Measurements from ENCODE around the gene POFUT2.

POFUT2 gene

DNA sequence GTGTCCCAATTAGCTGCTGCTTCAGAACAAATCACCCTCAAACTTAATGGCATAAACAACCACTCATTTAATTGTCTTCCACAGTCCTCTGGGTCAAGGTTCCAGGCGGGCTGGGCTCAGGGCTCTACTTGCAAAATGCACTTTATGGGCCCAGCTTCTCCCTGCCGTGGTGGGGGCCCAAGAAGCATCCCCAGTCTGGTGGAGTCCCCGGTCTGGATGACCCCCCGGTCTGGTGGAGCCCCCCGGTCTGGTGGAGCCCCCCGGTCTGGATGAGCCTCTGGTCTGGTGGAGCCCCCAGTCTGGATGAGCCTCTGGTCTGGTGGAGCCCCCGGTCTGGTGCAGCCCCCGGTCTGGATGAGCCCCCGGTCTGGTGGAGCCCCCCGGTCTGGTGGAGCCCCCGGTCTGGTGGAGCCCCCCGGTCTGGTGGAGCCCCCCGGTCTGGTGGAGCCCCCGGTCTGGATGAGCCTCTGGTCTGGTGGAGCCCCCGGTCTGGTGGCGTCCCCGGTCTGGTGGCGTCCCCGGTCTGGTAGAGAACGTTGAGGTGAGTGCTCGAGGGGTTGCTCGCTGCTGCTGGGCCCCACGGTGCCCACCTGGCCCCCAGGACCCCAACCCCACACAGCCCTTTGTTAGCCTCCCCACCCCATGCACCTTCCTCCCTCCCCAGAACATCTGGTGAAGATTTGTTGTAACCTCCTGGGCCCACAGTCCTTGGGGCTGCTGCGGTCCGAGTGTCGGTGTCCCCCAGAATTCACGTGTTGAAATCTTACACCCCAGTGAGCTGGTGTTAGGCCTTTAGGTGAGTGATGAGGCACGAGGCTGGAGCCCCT is 33.8 kb downstream of the POFUT2 start (continued):
- TF ChIP-seq, protein P1, sequence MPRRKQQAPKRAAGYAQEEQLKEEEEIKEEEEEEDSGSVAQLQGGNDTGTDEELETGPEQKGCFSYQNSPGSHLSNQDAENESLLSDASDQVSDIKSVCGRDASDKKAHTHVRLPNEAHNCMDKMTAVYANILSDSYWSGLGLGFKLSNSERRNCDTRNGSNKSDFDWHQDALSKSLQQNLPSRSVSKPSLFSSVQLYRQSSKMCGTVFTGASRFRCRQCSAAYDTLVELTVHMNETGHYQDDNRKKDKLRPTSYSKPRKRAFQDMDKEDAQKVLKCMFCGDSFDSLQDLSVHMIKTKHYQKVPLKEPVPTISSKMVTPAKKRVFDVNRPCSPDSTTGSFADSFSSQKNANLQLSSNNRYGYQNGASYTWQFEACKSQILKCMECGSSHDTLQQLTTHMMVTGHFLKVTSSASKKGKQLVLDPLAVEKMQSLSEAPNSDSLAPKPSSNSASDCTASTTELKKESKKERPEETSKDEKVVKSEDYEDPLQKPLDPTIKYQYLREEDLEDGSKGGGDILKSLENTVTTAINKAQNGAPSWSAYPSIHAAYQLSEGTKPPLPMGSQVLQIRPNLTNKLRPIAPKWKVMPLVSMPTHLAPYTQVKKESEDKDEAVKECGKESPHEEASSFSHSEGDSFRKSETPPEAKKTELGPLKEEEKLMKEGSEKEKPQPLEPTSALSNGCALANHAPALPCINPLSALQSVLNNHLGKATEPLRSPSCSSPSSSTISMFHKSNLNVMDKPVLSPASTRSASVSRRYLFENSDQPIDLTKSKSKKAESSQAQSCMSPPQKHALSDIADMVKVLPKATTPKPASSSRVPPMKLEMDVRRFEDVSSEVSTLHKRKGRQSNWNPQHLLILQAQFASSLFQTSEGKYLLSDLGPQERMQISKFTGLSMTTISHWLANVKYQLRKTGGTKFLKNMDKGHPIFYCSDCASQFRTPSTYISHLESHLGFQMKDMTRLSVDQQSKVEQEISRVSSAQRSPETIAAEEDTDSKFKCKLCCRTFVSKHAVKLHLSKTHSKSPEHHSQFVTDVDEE (CRISPR knock-in tag; IDR thresholded peaks at IDR 0.05) = no peak
- TF ChIP-seq, protein P2, sequence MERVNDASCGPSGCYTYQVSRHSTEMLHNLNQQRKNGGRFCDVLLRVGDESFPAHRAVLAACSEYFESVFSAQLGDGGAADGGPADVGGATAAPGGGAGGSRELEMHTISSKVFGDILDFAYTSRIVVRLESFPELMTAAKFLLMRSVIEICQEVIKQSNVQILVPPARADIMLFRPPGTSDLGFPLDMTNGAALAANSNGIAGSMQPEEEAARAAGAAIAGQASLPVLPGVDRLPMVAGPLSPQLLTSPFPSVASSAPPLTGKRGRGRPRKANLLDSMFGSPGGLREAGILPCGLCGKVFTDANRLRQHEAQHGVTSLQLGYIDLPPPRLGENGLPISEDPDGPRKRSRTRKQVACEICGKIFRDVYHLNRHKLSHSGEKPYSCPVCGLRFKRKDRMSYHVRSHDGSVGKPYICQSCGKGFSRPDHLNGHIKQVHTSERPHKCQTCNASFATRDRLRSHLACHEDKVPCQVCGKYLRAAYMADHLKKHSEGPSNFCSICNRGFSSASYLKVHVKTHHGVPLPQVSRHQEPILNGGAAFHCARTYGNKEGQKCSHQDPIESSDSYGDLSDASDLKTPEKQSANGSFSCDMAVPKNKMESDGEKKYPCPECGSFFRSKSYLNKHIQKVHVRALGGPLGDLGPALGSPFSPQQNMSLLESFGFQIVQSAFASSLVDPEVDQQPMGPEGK (CRISPR knock-in tag; IDR thresholded peaks at IDR 0.05; ENCODE audit: borderline replicate concordance) = no peak
- no peak for TF ChIP-seq TOX (CRISPR knock-in tag; IDR thresholded peaks at IDR 0.05; ENCODE audit: borderline replicate concordance)
- no peak for TF ChIP-seq ZNF565 (CRISPR knock-in tag; conservative IDR thresholded peaks at IDR 0.05; ENCODE audit: low read depth)
- no peak for TF ChIP-seq ARNTL (CRISPR knock-in tag; IDR thresholded peaks at IDR 0.05; ENCODE audit: borderline replicate concordance, low read depth)

DNA sequence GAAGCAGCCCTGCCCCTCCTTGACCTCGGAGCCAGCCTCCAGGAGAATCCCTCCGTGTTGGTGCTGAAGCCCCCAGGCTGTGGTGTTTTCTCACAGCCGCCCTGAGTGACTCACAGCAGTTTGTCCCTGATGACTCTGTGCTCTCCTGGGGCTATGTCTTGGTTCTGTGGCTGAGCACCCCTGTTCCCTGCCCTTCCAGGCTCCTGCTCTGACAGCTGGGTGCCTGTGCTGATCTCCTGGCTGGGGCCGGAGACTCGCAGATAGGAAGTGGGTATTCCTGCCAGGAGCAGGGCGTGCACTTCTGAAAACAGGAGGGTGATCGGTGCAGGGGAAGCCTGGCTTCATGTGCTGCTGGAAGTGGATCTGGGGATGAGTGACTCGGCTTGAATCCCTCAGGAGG is 34.5 kb downstream of the POFUT2 start:
- TF ChIP-seq, protein P3, sequence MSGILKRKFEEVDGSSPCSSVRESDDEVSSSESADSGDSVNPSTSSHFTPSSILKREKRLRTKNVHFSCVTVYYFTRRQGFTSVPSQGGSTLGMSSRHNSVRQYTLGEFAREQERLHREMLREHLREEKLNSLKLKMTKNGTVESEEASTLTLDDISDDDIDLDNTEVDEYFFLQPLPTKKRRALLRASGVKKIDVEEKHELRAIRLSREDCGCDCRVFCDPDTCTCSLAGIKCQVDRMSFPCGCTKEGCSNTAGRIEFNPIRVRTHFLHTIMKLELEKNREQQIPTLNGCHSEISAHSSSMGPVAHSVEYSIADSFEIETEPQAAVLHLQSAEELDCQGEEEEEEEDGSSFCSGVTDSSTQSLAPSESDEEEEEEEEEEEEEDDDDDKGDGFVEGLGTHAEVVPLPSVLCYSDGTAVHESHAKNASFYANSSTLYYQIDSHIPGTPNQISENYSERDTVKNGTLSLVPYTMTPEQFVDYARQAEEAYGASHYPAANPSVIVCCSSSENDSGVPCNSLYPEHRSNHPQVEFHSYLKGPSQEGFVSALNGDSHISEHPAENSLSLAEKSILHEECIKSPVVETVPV (CRISPR knock-in tag; IDR thresholded peaks at IDR 0.05) = no peak
- TF ChIP-seq PPARA (CRISPR knock-in tag; IDR thresholded peaks at IDR 0.05; ENCODE audit: borderline replicate concordance) = no peak
- TF ChIP-seq, protein P2 (CRISPR knock-in tag; IDR thresholded peaks at IDR 0.05; ENCODE audit: borderline replicate concordance) = no peak
- TF ChIP-seq, protein P4, sequence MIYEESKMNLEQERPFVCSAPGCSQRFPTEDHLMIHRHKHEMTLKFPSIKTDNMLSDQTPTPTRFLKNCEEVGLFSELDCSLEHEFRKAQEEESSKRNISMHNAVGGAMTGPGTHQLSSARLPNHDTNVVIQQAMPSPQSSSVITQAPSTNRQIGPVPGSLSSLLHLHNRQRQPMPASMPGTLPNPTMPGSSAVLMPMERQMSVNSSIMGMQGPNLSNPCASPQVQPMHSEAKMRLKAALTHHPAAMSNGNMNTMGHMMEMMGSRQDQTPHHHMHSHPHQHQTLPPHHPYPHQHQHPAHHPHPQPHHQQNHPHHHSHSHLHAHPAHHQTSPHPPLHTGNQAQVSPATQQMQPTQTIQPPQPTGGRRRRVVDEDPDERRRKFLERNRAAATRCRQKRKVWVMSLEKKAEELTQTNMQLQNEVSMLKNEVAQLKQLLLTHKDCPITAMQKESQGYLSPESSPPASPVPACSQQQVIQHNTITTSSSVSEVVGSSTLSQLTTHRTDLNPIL (CRISPR knock-in tag; IDR thresholded peaks at IDR 0.05; ENCODE audit: low read depth) = no peak
- peak; percentile 12; the same call in 1 of the 3 replicates for ATAC-seq

DNA sequence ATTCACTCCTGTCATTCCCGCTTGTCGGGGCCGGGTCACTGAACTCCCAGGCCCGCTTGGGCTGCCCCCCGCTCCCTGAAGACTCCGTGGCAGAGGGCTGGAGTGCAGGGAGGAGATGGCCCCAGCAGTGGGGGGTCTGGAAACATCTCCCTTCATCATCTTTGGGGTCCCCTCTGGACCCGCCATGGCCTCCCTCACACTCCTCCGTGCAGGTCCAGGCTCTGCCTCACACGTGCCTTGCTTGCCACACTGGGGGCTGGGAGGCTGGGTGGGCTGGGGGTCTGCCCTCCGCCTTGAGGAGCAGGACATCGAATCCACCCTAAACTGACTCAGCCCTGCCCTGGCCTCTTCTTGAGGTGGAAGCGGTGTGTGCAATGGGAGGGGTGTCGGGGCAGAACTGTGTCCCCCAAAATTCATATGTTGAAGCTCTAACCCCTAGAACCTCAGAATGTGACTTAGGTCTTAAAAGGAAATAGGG is 35.2 kb downstream of the POFUT2 start:
- TF ChIP-seq, protein P1 (CRISPR knock-in tag; IDR thresholded peaks at IDR 0.05) = no peak
- no peak for TF ChIP-seq ARNTL (CRISPR knock-in tag; IDR thresholded peaks at IDR 0.05; ENCODE audit: borderline replicate concordance, low read depth)
- no peak for TF ChIP-seq TOX (CRISPR knock-in tag; IDR thresholded peaks at IDR 0.05; ENCODE audit: borderline replicate concordance)
- TF ChIP-seq RARB (CRISPR knock-in tag; IDR thresholded peaks at IDR 0.05) = no peak
- no peak for TF ChIP-seq OSR1 (CRISPR knock-in tag; IDR thresholded peaks at IDR 0.05)
- TF ChIP-seq ZNF70 (CRISPR knock-in tag; IDR thresholded peaks at IDR 0.05) = no peak
- no peak for TF ChIP-seq ZNF8 (CRISPR knock-in tag; IDR thresholded peaks at IDR 0.05)
- TF ChIP-seq ZFP3 (CRISPR knock-in tag; IDR thresholded peaks at IDR 0.05) = no peak
- TF ChIP-seq, protein P4 (CRISPR knock-in tag; IDR thresholded peaks at IDR 0.05; ENCODE audit: low read depth) = no peak
- no peak for TF ChIP-seq TCF4 (CRISPR knock-in tag; IDR thresholded peaks at IDR 0.05; ENCODE audit: borderline replicate concordance)
- TF ChIP-seq GLIS3 (CRISPR knock-in tag; IDR thresholded peaks at IDR 0.05) = no peak
- TF ChIP-seq CSDC2 (CRISPR knock-in tag; IDR thresholded peaks at IDR 0.05) = no peak
- TF ChIP-seq SNAI2 (CRISPR knock-in tag; IDR thresholded peaks at IDR 0.05) = no peak
- no peak for TF ChIP-seq BACH2 (CRISPR knock-in tag; IDR thresholded peaks at IDR 0.05; ENCODE audit: borderline replicate concordance)
- TF ChIP-seq, protein P3 (CRISPR knock-in tag; IDR thresholded peaks at IDR 0.05) = no peak
- no peak for ATAC-seq
